Fibroblast of lung (primary cell): Measurements from ENCODE around the gene PARP2.

Experiments used
- CTCF ChIP-seq, 2 donors: IDR thresholded peaks in 1 of 2; conservative IDR thresholded peaks in 1 of 2; 1 replicate in 1 of 2; 2 replicates in 1 of 2; pipeline ENCODE4 v1.5.1; 2011 to 2012; ENCODE audit warnings: low read length in 2 of 2, control low read depth in 1 of 2, inconsistent platforms in 1 of 2, low read depth in 1 of 2, mild to moderate bottlenecking in 1 of 2
- EZH2 ChIP-seq: IDR thresholded peaks from 2 replicates; pipeline ENCODE4 v1.5.1; 2012; ENCODE audit warnings: low read length, control low read depth, mild to moderate bottlenecking; ENCODE audit errors: missing control alignments

- TF ChIP-seq CTCF (conservative IDR thresholded peaks at IDR 0.05 in 1 of 2, IDR thresholded peaks at IDR 0.05 in 1 of 2; ENCODE audit: low read depth in 1 of 2, low read length in 2 of 2) = no peak
- no peak for TF ChIP-seq EZH2
Observed at GRCh38 chr14:20365928-20366327, 22.5 kb downstream of the PARP2 start.
